ENCODE data around the gene LRRC43. TPM values are rescaled to one million over a fixed set of nuclear protein-coding genes. Genes with fewer than 3 reads are reported as not detected.

LRRC43 gene
- polyA plus RNA-seq, 2 of the 4 experiments (the other 2 are of a cell fraction): 0.09 to 0.14 TPM

DNA sequence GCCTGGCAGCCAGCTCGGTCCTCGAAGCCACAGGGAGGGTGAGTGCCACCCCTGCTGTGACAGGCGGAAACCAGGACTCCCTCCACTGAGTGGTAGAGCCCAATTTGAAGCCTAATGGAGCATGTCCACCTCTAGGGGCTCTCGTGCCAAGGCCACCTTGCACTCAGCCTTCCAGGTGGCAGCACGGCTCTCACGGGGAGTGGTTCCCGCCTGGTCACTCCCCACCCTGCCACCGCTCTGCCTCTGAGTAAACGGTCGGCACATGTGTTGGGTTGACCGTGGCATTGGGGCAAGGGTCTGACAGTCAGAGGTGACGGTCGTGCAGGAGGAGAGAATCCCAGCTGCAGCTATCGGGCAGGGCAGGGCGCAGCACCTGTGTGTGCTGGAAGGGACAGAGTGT, 43.7 kb upstream of the LRRC43 start:
- TF ChIP-seq FOSL2 (IDR thresholded peaks at IDR 0.05): no peak
- TF ChIP-seq FOSL2 (CRISPR knock-in tag; IDR thresholded peaks at IDR 0.05): no peak
- no peak for TF ChIP-seq SMC3 (IDR thresholded peaks at IDR 0.05)
- no peak for TF ChIP-seq MAFK (IDR thresholded peaks at IDR 0.05; ENCODE audit: partially characterized antibody)
- no peak for TF ChIP-seq NR3C1 (IDR thresholded peaks at IDR 0.05)
- TF ChIP-seq HEYL (CRISPR knock-in tag; IDR thresholded peaks at IDR 0.05): no peak
- TF ChIP-seq HES2 (IDR thresholded peaks at IDR 0.05): no peak
- no peak for ATAC-seq
- WGBS (ENCODE audit: missing lambda C conversion rate): 93% methylated on average over 14 of the region's 15 CpGs
- ChIA-PET CTCF (interaction anchor here (0.7 to 2.5 kb wide), 8 partner anchors 9 to 216 kb away, joined by 3 to 15 read pairs (median 6); no protein-coding TSS in a partner anchor), POLR2A (no interaction called here)
- no peak for DNase-seq (ENCODE audit: low read depth in 1 of 2, low spot score in 1 of 2)
- Histone ChIP-seq H3K9me3 (no peaks in the 10 kb centered on the region), H3K4me2 (no peak overlapping the region), H3K4me3 (no peak overlapping the region), H3K27ac (no peak overlapping the region), H3K4me1 (no peaks in the 10 kb centered on the region)
- no peak for FAIRE-seq

- H3K4me2 ChIP-seq: no peak overlapping the region
- ChIA-PET POLR2A (no interaction called here), CTCF (interaction anchor here (0.7 to 2.5 kb wide), 4 partner anchors 9 to 216 kb away, joined by 3 to 15 read pairs (median 4); no protein-coding TSS in a partner anchor)
- 83% methylated on average over 8 of the region's 8 CpGs for WGBS (ENCODE audit: missing lambda C conversion rate)
- ATAC-seq (no peak), DNase-seq (ENCODE audit: low read depth in 1 of 2, low spot score in 1 of 2) (no peak), FAIRE-seq (no peak)
- no peak overlapping the region for H3K27ac ChIP-seq
- H3K9me3 ChIP-seq: no peaks in the 10 kb centered on the region
- H3K4me1 ChIP-seq: no peaks in the 10 kb centered on the region
- no peak for TF ChIP-seq HOXB13 (CRISPR knock-in tag; IDR thresholded peaks at IDR 0.05; ENCODE audit: low read depth)
- TF ChIP-seq RNF2 (IDR thresholded peaks at IDR 0.05; ENCODE audit: borderline replicate concordance, low read depth): no peak
- TF ChIP-seq ELK1 (IDR thresholded peaks at IDR 0.05; ENCODE audit: low read depth, low read length): no peak
- no peak for TF ChIP-seq ZNF302 (CRISPR knock-in tag; IDR thresholded peaks at IDR 0.05)
- no peak for TF ChIP-seq KDM1A (IDR thresholded peaks at IDR 0.05; ENCODE audit: low read depth)
- no peak overlapping the region for H3K4me3 ChIP-seq
Measured at GRCh38 chr12:122139941-122140340, 43.0 kb upstream of the LRRC43 start.

DNA sequence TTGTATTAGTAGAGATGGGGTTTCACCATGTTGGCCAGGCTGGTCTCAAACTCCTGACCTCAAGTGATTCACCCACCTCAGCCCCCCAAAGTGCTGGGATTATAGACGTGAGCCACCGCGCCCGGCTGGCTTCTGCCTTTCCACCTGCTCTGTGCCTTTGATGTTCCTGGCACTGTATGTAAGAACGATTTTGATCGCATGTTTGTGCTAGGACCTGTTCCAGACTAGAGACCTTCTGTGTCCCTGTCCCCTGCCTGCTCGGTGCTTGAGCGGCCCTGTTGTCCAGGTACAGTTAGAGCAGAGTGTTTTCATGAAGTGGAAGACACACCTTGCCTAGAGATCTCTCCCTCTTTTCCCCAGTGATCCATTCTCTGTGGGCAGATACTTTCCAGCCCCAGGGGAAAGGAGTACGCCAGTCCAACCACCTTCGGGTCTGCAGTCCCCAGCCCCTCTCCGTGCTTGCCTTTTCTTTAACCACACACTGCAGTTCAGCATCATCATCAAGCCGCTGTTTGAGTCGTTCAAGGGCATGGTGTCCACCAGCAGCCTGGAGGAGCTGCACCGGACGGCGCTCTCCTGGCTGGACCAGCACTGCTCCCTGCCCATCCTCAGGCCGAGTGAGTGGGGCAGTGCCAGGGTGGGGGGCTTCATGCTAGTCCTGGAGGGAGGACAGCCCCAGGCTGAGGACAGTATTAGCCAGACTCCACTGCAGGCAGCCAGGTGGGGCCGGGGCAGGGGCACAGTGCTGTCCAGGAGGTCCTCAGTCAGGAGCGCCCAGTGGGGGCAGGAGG, 42.3 kb upstream of the LRRC43 start:
- ATAC-seq: no peak
- Histone ChIP-seq H3K4me2 (no peak overlapping the region), H3K4me1 (no peaks in the 10 kb centered on the region), H3K4me3 (no peak overlapping the region), H3K9me3 (no peaks in the 10 kb centered on the region), H3K27ac (no peak overlapping the region)
- WGBS (ENCODE audit: missing lambda C conversion rate): 92% methylated on average over 18 of the region's 19 CpGs
- CTCF ChIA-PET: interaction anchor here (1.0 to 2.5 kb wide), 8 partner anchors 10 to 177 kb away, joined by 3 to 15 read pairs (median 4); no protein-coding TSS in a partner anchor
- POLR2A ChIA-PET: no interaction called here
- no peak for DNase-seq (ENCODE audit: low read depth in 1 of 2, low spot score in 1 of 2)
- TF ChIP-seq SMC3 (IDR thresholded peaks at IDR 0.05) (no peak), ZC3H11A (IDR thresholded peaks at IDR 0.05) (no peak), POLR2AphosphoS2 (conservative IDR thresholded peaks at IDR 0.05; ENCODE audit: low read length) (no peak), BHLHE40 (IDR thresholded peaks at IDR 0.05; ENCODE audit: low read depth, low read length) (no peak), RARB (CRISPR knock-in tag; IDR thresholded peaks at IDR 0.05) (no peak), MYC (IDR thresholded peaks at IDR 0.05; ENCODE audit: borderline replicate concordance, low read length) (no peak), CHD2 (IDR thresholded peaks at IDR 0.05; ENCODE audit: low read length, partially characterized antibody) (no peak), EHF (CRISPR knock-in tag; IDR thresholded peaks at IDR 0.05) (no peak), JUN (IDR thresholded peaks at IDR 0.05) (no peak), JUNB (IDR thresholded peaks at IDR 0.05) (no peak), MAX (IDR thresholded peaks at IDR 0.05) (no peak), ESRRA (IDR thresholded peaks at IDR 0.05; ENCODE audit: borderline replicate concordance, low read length) (no peak), EHMT2 (IDR thresholded peaks at IDR 0.05; ENCODE audit: low read depth) (no peak), ELK1 (IDR thresholded peaks at IDR 0.05; ENCODE audit: low read depth, low read length) (no peak), HEYL (CRISPR knock-in tag; IDR thresholded peaks at IDR 0.05) (no peak), GATA3 (IDR thresholded peaks at IDR 0.05; ENCODE audit: borderline replicate concordance) (no peak), RNF2 (IDR thresholded peaks at IDR 0.05; ENCODE audit: borderline replicate concordance, low read depth) (no peak), ZSCAN20 (CRISPR knock-in tag; IDR thresholded peaks at IDR 0.05) (no peak), CBX2 (IDR thresholded peaks at IDR 0.05; ENCODE audit: borderline replicate concordance, low read depth) (no peak)
- TF ChIP-seq, protein P1, sequence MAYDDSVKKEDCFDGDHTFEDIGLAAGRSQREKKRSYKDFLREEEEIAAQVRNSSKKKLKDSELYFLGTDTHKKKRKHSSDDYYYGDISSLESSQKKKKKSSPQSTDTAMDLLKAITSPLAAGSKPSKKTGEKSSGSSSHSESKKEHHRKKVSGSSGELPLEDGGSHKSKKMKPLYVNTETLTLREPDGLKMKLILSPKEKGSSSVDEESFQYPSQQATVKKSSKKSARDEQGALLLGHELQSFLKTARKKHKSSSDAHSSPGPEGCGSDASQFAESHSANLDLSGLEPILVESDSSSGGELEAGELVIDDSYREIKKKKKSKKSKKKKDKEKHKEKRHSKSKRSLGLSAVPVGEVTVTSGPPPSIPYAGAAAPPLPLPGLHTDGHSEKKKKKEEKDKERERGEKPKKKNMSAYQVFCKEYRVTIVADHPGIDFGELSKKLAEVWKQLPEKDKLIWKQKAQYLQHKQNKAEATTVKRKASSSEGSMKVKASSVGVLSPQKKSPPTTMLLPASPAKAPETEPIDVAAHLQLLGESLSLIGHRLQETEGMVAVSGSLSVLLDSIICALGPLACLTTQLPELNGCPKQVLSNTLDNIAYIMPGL (CRISPR knock-in tag; IDR thresholded peaks at IDR 0.05; ENCODE audit: borderline replicate concordance): no peak
- FAIRE-seq: no peak
